Vagina (tissue), 2 donors: ENCODE data around the gene TDP2. TPM values are rescaled to one million over a fixed set of nuclear protein-coding genes. Genes with fewer than 3 reads are reported as not detected.

Experiments
- DNase-seq, 2 donors: peaks; one replicate each; pipeline ENCODE4 v3.0.0-alpha.2; 2017; ENCODE audit errors: extremely low spot score in 2 of 2
- H3K27ac ChIP-seq: fragments of 200-600 bp; sonication (generic); one replicate; pipeline ENCODE4 v1.5.1; 2019
- H3K27me3 ChIP-seq: fragments of 200-600 bp; sonication (generic); one replicate; pipeline ENCODE4 v1.5.1; 2019
- H3K36me3 ChIP-seq, 2 donors: fragments of 200-600 bp; sonication (generic); one replicate each; pipeline ENCODE4 v1.5.1; 2017 to 2019
- H3K4me1 ChIP-seq: fragments of 200-600 bp; sonication (generic); one replicate; pipeline ENCODE4 v1.5.1; 2019
- H3K4me3 ChIP-seq, 2 donors: fragments of 200-600 bp; sonication (generic); 1 replicate in 1 of 2; 2 replicates in 1 of 2; pipeline ENCODE4 v1.5.1; 2016 to 2019
- H3K9me3 ChIP-seq: fragments of 200-600 bp; sonication (generic); one replicate; pipeline ENCODE4 v1.5.1; 2019
- POLR2A ChIP-seq, 2 donors: fragments of 450-650 bp; IDR thresholded peaks; one replicate each; pipeline ENCODE4 v1.6.1; 2017; ENCODE audit warnings: antibody characterized with exemption in 2 of 2, mild to moderate bottlenecking in 2 of 2, moderate library complexity in 2 of 2
- POLR2AphosphoS5 ChIP-seq, 2 donors: sonication (generic); formaldehyde crosslinking; IDR thresholded peaks; one replicate each; pipeline ENCODE4 v1.9.0; 2017; ENCODE audit warnings: antibody characterized with exemption in 2 of 2, mild to moderate bottlenecking in 2 of 2, low read depth in 1 of 2; ENCODE audit not compliant: insufficient read depth in 1 of 2
- intact Hi-C: fragments of 100-400 bp; cut with DNase I; formaldehyde crosslinking; loops from one replicate; pipeline ENCODE4 v1.15.1; 2023
- total RNA-seq: library from RNA; depleted of rRNA; stranded (reverse); fragments of >200 nt; gene quantifications from one replicate; pipeline ENCODE4 v1.2.3, GENCODE V29; 2016
- TF ChIP-seq, protein P1 (sequence below), 3 experiments: fragments of 450-650 bp in 2 of 3; fragments of 200-600 bp in 1 of 3; sonication (generic) in 1 of 3; IDR thresholded peaks; one replicate each; pipeline ENCODE4 v1.5.1; 2017 to 2019; ENCODE audit warnings: antibody characterized with exemption in 3 of 3, mild to moderate bottlenecking in 2 of 3, moderate library complexity in 2 of 3

TDP2 gene
- total RNA-seq, 1 donor from 2014 or later: 28.7 TPM

DNA sequence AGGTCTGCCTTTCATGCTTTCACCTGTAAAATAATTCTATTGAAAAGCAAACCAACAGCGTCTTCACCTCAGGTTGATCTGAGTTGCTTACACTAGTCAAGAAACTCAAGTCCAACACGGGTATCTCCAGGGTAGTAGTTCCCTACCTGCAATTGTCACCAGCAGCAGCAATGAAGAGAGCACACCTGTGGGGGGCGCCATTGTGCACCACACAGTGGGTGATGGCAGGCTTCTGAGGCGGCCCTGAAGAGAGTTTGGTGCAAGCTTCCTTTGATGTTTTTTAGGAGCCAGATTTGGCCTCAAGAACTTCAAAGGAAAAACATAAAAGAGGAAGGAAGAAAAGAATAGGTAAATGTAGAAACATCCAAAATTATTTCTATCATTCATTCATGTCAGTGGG, 65.8 kb downstream of the TDP2 start:
- H3K9me3 ChIP-seq: no peaks in the 10 kb centered on the region
- no peak for TF ChIP-seq POLR2AphosphoS5 (IDR thresholded peaks at IDR 0.05; ENCODE audit: insufficient read depth in 1 of 2, low read depth in 1 of 2)
- no peak for TF ChIP-seq POLR2A (IDR thresholded peaks at IDR 0.05)
- TF ChIP-seq, protein P1, sequence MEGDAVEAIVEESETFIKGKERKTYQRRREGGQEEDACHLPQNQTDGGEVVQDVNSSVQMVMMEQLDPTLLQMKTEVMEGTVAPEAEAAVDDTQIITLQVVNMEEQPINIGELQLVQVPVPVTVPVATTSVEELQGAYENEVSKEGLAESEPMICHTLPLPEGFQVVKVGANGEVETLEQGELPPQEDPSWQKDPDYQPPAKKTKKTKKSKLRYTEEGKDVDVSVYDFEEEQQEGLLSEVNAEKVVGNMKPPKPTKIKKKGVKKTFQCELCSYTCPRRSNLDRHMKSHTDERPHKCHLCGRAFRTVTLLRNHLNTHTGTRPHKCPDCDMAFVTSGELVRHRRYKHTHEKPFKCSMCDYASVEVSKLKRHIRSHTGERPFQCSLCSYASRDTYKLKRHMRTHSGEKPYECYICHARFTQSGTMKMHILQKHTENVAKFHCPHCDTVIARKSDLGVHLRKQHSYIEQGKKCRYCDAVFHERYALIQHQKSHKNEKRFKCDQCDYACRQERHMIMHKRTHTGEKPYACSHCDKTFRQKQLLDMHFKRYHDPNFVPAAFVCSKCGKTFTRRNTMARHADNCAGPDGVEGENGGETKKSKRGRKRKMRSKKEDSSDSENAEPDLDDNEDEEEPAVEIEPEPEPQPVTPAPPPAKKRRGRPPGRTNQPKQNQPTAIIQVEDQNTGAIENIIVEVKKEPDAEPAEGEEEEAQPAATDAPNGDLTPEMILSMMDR (IDR thresholded peaks at IDR 0.05): no peak
- no peaks in the 10 kb centered on the region for H3K27me3 ChIP-seq
- no peak for DNase-seq
- H3K27ac ChIP-seq: no peak overlapping the region
- H3K4me3 ChIP-seq: no peak overlapping the region
- no peaks in the 10 kb centered on the region for H3K36me3 ChIP-seq
- no peaks in the 10 kb centered on the region for H3K4me1 ChIP-seq
- intact Hi-C loops: no loop called here

Other genes starting within 250 kb of the TDP2 start
- gene GPLD1, start 177.3 kb downstream of the TDP2 start, total RNA-seq: 15.7 TPM
- 14.2 TPM for gene ALDH5A1, start 171.9 kb downstream of the TDP2 start, total RNA-seq
- 0.25 TPM for gene KIAA0319, start 20.7 kb downstream of the TDP2 start, total RNA-seq
- 4.4 TPM for gene ACOT13, start 178 bp upstream of the TDP2 start, total RNA-seq
- gene C6orf62, start 52.3 kb upstream of the TDP2 start, total RNA-seq: 45.2 TPM
- gene GMNN, start 108.0 kb upstream of the TDP2 start, total RNA-seq: 13.5 TPM
- gene ARMH2, start 132.0 kb upstream of the TDP2 start, total RNA-seq: not detected